ENCODE data around the gene TRMT1L.

Gene TRMT1L

DNA sequence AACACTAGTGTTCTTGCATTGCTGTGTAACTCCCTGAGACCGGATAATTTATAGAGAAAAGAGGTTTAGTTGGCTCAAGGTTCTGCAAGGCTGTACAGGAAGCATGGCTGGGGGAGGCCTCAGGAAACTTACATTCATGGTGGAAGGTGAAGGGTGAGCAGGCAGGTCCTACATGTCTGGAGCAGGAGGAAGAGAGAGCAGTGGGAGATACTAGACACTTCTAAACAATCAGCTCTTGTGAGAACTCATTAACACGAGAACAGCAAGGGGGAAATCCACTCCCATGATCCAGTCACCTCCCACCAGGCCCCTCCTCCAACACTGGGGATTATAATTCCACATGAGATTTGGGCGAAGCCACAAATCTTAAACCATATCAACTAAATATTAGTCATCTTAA is 81.3 kb downstream of the TRMT1L start:
- TF ChIP-seq CTCF (IDR thresholded peaks at IDR 0.05; ENCODE audit: insufficient read depth, low read depth, low read length, missing control alignments), result no peak
- DNase-seq (ENCODE audit: low read depth), result no peak
- no peak overlapping the region for H3K4me3 ChIP-seq (ENCODE audit: low read depth, low read length)

GRCh38 chr1:185074307-185074706 is 82.4 kb downstream of the TRMT1L start:
- no peak for DNase-seq (ENCODE audit: low read depth)
- TF ChIP-seq CTCF (IDR thresholded peaks at IDR 0.05; ENCODE audit: insufficient read depth, low read depth, low read length, missing control alignments), result no peak
- H3K4me3 ChIP-seq (ENCODE audit: low read depth, low read length), result no peak overlapping the region

DNA sequence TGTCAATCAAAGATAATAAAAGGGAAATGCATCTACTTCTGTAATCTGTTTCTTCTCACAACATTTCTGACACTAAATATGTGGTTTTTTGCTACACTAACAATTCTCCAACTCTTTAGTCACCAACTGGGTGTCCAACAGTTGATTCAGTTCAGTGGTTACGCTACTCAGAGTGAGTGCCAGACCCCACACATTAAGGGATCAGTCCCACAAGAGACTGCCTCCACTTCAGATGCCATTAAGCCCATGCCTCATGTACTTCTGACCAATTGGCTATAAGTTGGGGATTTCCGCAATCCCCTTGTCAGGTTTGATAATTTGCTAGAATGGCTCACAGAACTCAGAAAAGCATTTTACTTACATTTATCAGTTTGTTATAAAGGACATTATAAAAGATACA is 83.0 kb downstream of the TRMT1L start:
- H3K4me3 ChIP-seq (ENCODE audit: low read depth, low read length), result no peak overlapping the region
- no peak for DNase-seq (ENCODE audit: low read depth)
- no peak for TF ChIP-seq CTCF (IDR thresholded peaks at IDR 0.05; ENCODE audit: insufficient read depth, low read depth, low read length, missing control alignments)

DNA sequence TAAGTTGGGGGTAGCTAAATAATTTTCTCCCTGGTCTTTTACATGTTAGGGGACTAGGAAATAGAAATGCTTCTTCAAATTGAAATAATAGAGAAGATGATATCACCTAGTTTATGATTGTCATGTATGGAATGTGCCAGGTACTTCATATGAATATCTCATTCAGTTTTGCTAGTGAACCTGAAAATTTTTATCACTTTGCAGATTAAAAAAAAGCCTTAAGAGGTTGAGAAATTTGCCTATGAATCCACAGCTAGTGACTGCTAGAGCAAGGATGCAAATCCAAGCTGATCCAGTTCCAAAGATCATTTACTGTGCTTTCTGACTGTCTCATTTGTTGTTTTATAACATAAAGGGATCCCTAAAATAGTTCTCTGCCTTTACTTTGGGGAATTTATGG is 86.7 kb downstream of the TRMT1L start:
- no peak for TF ChIP-seq CTCF (IDR thresholded peaks at IDR 0.05; ENCODE audit: insufficient read depth, low read depth, low read length, missing control alignments)
- no peak overlapping the region for H3K4me3 ChIP-seq (ENCODE audit: low read depth, low read length)
- DNase-seq (ENCODE audit: low read depth), result no peak

- no peak for DNase-seq (ENCODE audit: low read depth)
- no peak for TF ChIP-seq CTCF (IDR thresholded peaks at IDR 0.05; ENCODE audit: insufficient read depth, low read depth, low read length, missing control alignments)
These were observed 87.5 kb downstream of the TRMT1L start for GRCh38 chr1:185069202-185069772.

DNA sequence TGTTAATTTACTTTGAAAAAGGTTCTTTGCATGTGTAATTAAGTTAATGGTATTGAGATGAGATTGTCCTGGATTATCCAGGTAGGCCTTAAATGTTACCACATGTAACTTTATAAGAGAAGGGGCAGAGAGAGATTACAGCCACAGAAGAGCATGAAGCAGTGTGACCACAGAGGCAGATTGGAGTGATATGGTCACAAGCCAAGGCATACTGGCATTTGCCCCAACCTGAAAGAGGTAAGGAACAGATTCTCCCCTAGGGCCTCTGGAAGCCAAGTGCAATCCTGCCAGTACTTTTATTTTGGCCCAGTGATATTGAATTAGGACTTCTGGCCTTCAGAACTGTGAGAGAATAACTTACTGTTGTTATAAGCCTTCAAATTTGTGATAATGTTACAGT is 88.4 kb downstream of the TRMT1L start:
- H3K4me3 ChIP-seq (ENCODE audit: low read depth, low read length), result no peak overlapping the region
- no peak for DNase-seq (ENCODE audit: low read depth)
- TF ChIP-seq CTCF (IDR thresholded peaks at IDR 0.05; ENCODE audit: insufficient read depth, low read depth, low read length, missing control alignments), result no peak

More at GRCh38 chr1:185069202-185069772, 87.5 kb downstream of the TRMT1L start:
- no peak overlapping the region for H3K4me3 ChIP-seq (ENCODE audit: low read depth, low read length)
